ENCODE measurements around the gene GDPD4.

The GDPD4 gene

DNA sequence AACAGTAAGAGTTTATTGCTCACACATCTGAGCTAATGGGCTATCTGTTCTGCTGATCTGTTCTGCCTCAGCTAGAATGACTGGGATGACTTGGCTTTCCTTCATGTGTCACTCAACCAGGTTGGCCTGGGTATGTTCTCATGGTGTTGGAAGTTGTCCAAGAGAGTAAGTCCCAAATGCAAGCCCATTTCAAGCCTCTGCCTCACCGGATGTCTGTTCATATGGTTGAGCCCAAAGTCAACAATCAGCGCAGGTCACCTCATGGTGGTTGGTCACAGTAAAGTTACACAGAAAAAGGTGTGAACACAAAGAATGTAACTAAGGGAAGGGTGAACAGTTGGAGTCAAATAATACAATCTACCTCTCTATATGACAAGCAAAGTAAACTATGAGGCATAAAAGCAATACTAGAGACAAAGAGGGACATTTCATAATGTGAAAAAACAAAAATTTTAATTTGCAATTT lies 1.9 kb downstream of the GDPD4 start:
- DNase-seq (ENCODE audit: low spot score): no peak

- no peak for DNase-seq (ENCODE audit: low spot score)
These were observed 7.4 kb downstream of the GDPD4 start for GRCh38 chr11:77294040-77294439.

DNA sequence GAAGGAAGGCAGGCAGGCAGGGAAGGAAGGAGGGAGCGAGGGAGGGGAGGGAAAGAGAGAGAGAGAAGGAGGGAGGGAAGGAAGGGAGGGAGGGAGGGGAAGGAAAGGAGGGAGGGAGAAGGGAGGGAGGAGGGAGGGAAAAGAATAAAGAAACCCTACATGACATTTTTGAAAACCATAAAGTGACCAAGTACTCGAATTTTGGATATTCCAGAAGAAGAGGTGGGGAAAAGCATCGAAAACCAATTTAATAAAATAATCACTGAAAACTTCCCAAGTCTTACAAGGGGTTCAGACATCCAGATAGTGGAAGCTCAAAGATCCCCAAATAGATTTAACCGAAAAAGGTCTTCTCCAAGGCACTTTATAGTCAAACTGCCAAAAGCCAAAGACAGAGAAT lies 11.7 kb downstream of the GDPD4 start:
- DNase-seq (ENCODE audit: low spot score): no peak

DNA sequence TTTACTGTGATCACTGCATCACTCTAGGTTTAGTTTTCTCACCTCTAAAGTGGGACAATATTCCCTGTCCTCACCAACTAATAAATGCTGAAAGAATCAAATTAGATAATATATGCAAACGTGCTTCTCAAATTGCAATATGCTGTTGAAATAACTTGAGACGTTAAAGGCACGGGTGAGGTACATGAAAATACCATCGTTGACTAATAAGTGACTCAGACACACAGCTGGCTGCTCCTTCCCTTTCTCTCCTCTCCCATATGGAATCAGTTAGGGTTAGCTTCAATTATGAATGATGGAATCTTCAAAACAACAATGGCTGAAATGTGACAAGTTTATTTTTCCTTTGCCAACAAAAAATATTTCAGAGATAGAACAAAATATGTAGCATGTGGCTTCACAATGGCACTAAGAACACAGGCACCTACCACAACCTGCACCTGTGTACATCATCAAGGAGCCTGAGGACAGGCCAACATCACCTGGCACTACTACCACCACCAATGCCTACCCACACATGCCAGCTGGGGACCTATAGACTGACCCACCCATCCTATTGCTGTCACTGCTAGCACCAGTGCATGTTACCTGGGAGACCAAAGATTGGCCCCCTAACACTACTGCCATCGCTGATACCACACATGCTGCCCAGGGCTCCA lies 13.7 kb downstream of the GDPD4 start:
- DNase-seq (ENCODE audit: low spot score): no peak

- DNase-seq (ENCODE audit: low spot score): no peak
These were observed 14.3 kb downstream of the GDPD4 start for GRCh38 chr11:77287136-77287535.

DNA sequence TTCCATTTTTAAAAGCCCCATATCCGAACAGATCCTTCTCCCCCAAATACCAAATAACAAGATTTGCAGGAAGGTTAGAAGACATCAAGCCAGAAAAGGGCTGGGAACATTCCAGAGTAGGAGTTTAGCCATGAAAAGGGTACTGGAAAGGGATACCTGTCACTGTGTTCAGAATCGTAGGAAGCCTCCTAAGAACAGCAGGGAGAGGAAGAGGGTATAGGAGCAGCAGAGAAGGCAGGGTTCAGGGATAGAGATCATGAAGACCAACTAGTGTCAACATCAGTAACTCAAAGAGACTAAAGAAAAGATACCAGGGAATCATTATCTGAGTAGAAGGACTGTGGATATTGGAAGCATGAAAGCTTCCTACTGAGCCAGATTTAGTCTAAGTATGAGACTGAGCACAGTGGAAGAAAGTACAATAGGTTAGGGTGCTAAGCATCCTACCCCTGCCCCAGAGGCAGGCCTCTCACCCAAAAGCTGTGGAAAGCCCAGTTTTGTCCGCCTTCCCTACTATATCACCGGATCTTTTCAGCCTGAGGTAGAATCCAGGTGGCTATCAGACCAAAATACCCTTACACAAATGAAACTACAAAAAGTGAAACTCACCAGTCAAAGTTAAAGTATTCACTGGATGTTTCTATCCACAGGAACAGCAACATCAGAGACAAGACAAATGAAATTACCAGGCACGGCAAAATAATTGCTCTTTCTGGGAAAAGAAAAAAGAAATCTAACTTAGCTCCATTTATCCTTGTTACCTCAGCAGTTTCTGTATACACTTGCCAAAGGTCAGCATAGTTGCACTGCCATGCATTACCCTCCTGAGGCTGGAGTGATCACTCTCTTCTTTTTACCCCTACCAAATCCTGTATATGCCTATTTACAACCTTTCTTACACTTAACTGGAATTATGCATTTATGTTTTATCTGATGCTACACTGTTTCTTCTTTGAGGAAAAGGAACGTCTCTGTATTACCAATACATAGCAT lies 16.7 kb downstream of the GDPD4 start:
- no peak for DNase-seq (ENCODE audit: low spot score)

DNA sequence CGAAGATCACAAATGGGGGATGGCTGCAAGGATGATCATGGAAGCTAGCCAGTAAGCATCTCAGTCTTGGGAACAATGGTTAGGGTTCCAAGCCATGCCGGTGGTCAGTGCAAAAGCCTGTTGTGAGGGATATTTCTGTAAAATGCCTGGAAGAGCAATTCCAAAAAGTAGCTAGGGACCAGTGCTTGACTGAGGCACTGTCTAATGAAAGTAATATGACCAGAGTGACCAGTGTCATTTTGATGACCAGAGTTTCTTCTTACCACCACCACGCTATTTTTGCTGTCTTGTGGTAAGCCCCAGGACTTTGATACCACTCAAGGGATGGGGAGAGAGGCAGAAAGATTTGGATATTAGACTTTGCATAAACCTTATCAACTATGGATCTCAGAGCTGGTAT lies 18.4 kb downstream of the GDPD4 start:
- DNase-seq (ENCODE audit: low spot score): no peak

GRCh38 chr11:77278595-77279506 lies 22.6 kb downstream of the GDPD4 start:
- DNase-seq (ENCODE audit: low spot score): no peak

DNA sequence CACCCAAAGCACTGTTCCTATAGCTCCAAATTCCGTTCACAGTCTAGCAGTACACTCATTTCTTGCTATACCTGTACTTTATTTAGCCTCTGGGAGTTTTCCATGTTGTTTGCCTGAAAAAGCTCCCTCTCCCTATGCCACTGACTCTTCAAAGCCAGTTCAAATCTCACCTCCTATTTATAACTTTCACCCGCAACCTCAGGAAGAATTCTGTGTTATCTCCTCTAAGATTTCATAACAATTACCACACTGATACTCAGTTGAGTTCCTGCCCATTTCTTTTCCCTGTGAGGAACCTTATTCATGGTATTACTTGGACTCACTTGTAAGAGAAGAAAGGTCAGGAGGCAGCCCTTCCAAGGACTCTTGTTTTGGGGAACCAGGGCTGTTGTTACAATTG lies 25.2 kb downstream of the GDPD4 start:
- DNase-seq (ENCODE audit: low spot score): no peak

GRCh38 chr11:77270921-77271320 lies 30.6 kb downstream of the GDPD4 start:
- DNase-seq (ENCODE audit: low spot score): no peak

GRCh38 chr11:77269484-77270123 lies 31.9 kb downstream of the GDPD4 start:
- DNase-seq (ENCODE audit: low spot score): no peak

- DNase-seq (ENCODE audit: low spot score): no peak
These were observed 33.5 kb downstream of the GDPD4 start for GRCh38 chr11:77267962-77268361.

GRCh38 chr11:77266766-77267165 lies 34.7 kb downstream of the GDPD4 start:
- DNase-seq (ENCODE audit: low spot score): no peak

DNA sequence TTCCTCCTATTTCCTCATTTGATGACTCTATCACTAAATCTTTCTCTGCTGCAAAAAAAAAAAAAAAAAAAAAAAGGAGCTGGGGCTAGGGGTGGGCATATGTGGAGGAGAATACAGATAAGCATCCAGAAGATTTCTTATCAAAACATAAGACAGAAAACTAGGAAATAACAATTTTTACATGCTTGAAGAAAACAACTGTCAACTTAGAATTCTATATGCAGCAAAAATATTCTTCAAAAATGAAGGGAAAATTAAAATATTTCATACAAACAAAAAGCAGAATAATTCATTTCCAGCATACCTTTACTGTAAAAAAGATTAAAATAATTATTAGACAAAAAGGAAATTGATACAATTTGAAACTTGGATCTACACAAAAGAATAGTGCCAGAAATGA lies 38.7 kb downstream of the GDPD4 start:
- DNase-seq (ENCODE audit: low spot score): no peak

GRCh38 chr11:77259641-77260040 lies 41.8 kb downstream of the GDPD4 start:
- no peak for DNase-seq (ENCODE audit: low spot score)

- no peak for DNase-seq (ENCODE audit: low spot score)
These were observed 47.8 kb downstream of the GDPD4 start for GRCh38 chr11:77253690-77254089.

GRCh38 chr11:77252555-77253270 lies 48.8 kb downstream of the GDPD4 start:
- no peak for DNase-seq (ENCODE audit: low spot score)

DNA sequence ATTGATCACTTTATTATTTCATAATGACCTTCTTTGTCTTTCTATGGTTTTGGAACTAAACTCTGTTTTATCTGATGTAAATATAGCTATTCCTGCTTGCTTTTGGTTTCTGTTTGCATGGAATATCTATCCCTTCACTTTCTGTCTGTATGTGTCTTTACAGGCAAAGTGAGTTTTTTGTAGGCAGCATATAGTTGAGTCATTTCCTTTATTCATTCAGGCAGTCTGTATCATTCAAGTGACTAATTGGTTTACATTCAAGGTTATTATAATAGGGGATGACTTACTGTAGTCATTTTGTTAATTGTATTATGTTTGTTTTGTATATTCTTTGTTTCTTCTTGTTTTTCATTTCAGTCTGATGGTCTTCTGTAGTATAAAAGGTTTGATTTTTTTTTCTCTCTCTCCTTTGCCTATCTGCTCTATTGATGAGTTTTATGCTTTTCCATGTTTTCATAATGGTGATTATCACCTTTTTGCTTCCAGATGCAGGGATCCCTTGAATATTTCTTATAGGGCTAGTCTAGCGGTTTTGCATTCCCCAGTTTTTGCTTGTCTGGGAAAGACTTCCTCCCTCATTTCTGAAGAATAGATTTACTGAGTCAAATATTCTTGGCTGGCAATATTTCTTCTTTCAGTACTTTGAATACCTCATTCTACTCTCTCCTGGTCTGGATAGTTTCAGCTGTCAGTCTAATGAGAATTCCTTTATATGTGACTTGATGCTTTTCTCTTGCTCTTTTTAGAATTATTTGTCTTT lies 50.4 kb downstream of the GDPD4 start:
- DNase-seq (ENCODE audit: low spot score): no peak

GRCh38 chr11:77249427-77249826 lies 52.1 kb downstream of the GDPD4 start:
- DNase-seq (ENCODE audit: low spot score): no peak

Data from pons (tissue), 1 donor.